Measurements from ENCODE around the gene TGM2.

Gene TGM2

GRCh38 chr20:38092260-38092857, 72.7 kb downstream of the TGM2 start:
- TF ChIP-seq CTCF (IDR thresholded peaks at IDR 0.05; ENCODE audit: low read depth, low read length), result no peak
- DNase-seq (ENCODE audit: extremely low read depth, low read depth), result no peak

DNA sequence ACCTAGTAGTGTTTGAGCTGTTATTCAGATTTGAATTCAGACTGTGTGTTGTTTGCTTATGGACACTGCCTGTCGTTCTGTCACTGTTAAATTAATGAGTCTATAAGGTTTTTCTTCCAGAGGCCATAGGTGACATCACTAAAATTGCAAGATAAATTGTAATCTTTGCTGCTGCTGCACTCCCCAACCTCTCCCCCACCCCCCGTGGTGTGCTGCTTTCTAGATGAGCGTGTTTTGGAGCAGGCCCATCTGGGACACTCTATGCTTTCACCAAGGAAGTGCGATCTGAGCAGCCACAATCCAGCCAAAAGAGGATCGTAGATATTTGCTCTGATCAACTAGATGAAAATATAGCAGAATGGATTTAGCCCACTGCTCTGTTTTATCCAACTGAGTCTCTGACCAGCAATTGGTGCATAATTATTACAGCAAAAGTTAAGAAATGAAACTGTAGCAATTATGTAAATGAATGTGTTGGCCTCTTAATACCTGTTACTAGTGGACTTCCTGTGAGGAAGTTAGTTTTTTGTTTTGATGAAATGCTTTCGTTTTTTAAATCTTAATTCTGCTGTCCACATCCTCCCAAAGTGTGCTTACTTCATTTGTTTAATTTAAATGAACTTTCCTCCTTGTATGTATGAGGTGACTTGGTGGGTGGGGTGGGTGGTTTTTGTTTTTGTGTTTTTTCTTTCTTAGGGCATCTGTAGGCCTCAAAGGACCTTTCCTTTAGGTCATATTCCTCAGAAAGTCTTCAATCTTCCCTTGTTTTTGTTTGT, 73.4 kb downstream of the TGM2 start:
- no peak for TF ChIP-seq CTCF (IDR thresholded peaks at IDR 0.05; ENCODE audit: low read depth, low read length)
- no peak for DNase-seq (ENCODE audit: extremely low read depth, low read depth)

GRCh38 chr20:38090061-38090460, 75.0 kb downstream of the TGM2 start:
- DNase-seq (ENCODE audit: extremely low read depth, low read depth), result no peak
- TF ChIP-seq CTCF (IDR thresholded peaks at IDR 0.05; ENCODE audit: low read depth, low read length), result no peak

- TF ChIP-seq CTCF (IDR thresholded peaks at IDR 0.05; ENCODE audit: low read depth, low read length), result no peak
- no peak for DNase-seq (ENCODE audit: extremely low read depth, low read depth)
These were observed 75.6 kb downstream of the TGM2 start for GRCh38 chr20:38089500-38089899.

DNA sequence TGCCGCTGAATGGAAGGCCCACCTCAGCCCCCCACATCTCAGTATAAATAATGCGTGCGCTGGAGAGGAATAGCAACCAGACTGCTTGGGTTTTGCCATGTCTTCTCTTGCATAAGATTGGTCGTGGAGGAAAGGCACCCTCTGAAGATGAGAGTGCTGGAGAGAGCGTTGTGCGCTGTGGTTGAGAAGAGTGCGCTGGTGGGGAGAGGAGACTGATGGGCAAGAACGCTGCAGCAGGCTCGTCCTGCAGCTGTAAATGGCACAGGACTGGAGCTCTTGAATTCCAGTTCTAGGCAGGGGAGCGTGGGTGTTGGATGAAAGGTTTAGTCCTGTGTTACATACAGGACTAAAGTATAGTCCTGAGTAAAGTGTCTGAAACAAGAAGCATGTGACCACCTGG, 80.0 kb downstream of the TGM2 start:
- TF ChIP-seq CTCF (IDR thresholded peaks at IDR 0.05; ENCODE audit: low read depth, low read length), result no peak
- DNase-seq (ENCODE audit: extremely low read depth, low read depth), result no peak

- peak; percentile 46 for DNase-seq (ENCODE audit: extremely low read depth, low read depth)
- no peak for TF ChIP-seq CTCF (IDR thresholded peaks at IDR 0.05; ENCODE audit: low read depth, low read length)
These were observed 80.6 kb downstream of the TGM2 start for GRCh38 chr20:38084425-38084951.

DNA sequence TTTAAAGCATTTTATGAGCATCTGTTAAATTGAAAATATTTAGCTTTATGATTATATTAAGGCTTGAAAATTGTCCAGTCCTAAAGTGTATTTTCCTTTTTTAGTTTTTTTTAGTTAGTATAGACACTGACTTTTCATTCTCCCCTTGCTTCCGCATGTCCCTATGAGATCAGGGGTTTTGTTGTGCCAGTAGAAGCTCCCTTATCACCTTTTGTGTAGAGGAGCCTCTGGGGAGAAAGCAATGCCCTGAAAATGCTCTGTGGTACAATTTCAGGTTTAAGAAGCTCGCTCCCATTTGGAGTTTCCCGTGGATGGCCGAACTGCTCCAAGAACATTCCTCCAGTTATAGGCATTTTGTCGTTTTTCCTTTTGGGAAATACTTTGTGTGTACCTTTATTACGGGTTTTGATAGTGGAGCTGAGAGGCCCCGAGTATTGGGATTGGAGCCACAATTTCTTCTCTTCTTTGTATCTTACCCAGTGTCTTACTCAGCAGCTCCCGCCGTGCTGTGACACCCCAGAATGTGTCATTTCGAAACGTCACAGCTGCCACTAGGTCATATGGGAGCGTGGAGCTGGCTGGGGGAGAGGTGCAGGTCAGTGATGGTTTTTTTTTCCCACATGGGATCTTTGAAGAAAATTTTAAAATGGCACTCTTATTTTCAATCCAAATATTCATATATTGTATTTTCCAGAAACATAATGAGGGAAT, 81.6 kb downstream of the TGM2 start:
- no peak for TF ChIP-seq CTCF (IDR thresholded peaks at IDR 0.05; ENCODE audit: low read depth, low read length)
- DNase-seq (ENCODE audit: extremely low read depth, low read depth), result no peak

Data from AG09319 (cell line).